ENCODE measurements around the gene LGR4. TPM values are rescaled to one million over a fixed set of nuclear protein-coding genes. Genes with fewer than 3 reads are reported as not detected.

LGR4 gene
- total RNA-seq, 6 experiments from 2014 or later = 13.9 to 20.2 (median 17.7) TPM

DNA sequence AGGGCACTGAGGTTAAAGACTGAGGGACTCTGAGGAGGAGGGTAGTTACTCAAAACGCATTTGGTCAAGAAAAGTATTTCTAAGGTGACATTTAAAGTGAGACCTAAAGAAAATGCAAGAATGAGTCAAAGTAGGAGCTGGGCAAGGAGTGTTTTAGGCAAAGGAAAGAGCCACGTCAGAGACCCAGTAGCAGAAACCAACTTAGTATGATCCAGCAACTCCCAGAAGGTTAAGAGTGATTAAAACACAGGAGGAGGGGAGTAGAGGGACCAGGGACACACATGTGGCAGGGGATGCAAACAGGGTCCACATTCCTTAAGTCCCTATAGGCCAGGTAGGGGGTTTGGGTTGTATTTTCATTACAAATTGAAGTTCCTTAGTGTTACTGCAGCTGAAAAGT, 85.2 kb downstream of the LGR4 start:
- Mint-ChIP-seq H3K36me3 (ENCODE audit: low read depth) (0 out of 2 replicates have a peak, but pooled peaks cover 7% of the 10 kb centered on the region), H3K9me3 (no peaks in the 10 kb centered on the region), H3K4me1 (ENCODE audit: low read depth) (peaks cover 90% of the 10 kb centered on the region), H3K27me3 (ENCODE audit: insufficient read depth) (peaks cover 2% of the 10 kb centered on the region; the same call in 1 of the 2 replicates), H3K27ac (no peak overlapping the region), H3K4me3 (no peak overlapping the region)
- no peak for DNase-seq
- TF ChIP-seq, protein P1, sequence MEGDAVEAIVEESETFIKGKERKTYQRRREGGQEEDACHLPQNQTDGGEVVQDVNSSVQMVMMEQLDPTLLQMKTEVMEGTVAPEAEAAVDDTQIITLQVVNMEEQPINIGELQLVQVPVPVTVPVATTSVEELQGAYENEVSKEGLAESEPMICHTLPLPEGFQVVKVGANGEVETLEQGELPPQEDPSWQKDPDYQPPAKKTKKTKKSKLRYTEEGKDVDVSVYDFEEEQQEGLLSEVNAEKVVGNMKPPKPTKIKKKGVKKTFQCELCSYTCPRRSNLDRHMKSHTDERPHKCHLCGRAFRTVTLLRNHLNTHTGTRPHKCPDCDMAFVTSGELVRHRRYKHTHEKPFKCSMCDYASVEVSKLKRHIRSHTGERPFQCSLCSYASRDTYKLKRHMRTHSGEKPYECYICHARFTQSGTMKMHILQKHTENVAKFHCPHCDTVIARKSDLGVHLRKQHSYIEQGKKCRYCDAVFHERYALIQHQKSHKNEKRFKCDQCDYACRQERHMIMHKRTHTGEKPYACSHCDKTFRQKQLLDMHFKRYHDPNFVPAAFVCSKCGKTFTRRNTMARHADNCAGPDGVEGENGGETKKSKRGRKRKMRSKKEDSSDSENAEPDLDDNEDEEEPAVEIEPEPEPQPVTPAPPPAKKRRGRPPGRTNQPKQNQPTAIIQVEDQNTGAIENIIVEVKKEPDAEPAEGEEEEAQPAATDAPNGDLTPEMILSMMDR (IDR thresholded peaks at IDR 0.05) = no peak

GRCh38 chr11:27386181-27386845, 86.3 kb downstream of the LGR4 start:
- H3K27ac Mint-ChIP-seq = no peak overlapping the region
- peaks cover 80% of the 10 kb centered on the region for H3K4me1 Mint-ChIP-seq (ENCODE audit: low read depth)
- DNase-seq = no peak

DNA sequence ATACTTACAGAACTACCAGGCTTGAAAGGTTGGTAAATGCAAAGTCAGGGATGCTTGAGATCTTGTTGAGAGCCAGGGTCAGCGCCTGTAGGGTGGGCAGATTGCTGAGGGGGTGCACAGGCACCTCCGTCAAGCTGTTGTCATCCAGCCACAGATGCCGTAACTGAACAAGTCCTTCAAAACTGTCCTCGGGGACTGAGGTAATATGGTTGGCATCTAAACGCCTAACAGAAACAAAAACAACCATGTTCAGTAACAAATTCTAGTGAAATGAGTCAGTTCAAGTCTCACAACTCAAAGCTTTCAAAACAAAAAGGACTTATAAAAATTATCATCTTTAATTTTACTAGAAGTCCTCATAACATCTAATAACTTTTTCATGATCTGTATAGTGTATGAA, 87.3 kb downstream of the LGR4 start:
- H3K36me3 Mint-ChIP-seq (ENCODE audit: low read depth) = 0 out of 2 replicates have a peak, but pooled peaks cover 7% of the 10 kb centered on the region
- peaks cover 69% of the 10 kb centered on the region for H3K4me1 Mint-ChIP-seq (ENCODE audit: low read depth)
- H3K27me3 Mint-ChIP-seq (ENCODE audit: insufficient read depth) = peaks cover 2% of the 10 kb centered on the region; the same call in 1 of the 2 replicates
- TF ChIP-seq, protein P1 (IDR thresholded peaks at IDR 0.05) = no peak
- peak overlapping the region; percentile 83 for H3K4me3 Mint-ChIP-seq
- peak; percentile 74 for DNase-seq
- H3K27ac Mint-ChIP-seq = peak overlapping the region; percentile 89
- no peaks in the 10 kb centered on the region for H3K9me3 Mint-ChIP-seq

More at GRCh38 chr11:27386181-27386845, 86.3 kb downstream of the LGR4 start:
- peaks cover 2% of the 10 kb centered on the region; the same call in 1 of the 2 replicates for H3K27me3 Mint-ChIP-seq (ENCODE audit: insufficient read depth)
- 0 out of 2 replicates have a peak, but pooled peaks cover 7% of the 10 kb centered on the region for H3K36me3 Mint-ChIP-seq (ENCODE audit: low read depth)
- no peak overlapping the region for H3K4me3 Mint-ChIP-seq
- no peaks in the 10 kb centered on the region for H3K9me3 Mint-ChIP-seq
- TF ChIP-seq, protein P1 (IDR thresholded peaks at IDR 0.05) = no peak

DNA sequence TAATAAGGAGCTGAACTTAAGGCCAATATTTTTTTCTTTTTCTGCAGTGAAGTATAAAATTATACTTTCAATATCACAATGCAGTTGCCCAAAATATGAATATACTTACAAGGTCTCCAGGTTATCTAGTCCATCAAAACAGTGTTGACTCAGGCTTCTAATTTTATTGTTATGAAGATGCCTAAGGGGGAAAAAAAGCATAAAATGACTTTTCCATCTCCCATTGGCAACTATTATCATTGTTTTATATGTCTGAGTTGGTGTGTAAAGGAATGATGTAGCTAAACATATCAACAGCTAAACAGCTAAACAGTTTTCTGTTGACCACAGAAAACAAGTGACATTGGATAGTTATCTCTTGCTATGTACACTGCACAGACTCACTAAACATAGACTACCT, 88.4 kb downstream of the LGR4 start:
- peaks cover 2% of the 10 kb centered on the region; the same call in 1 of the 2 replicates for H3K27me3 Mint-ChIP-seq (ENCODE audit: insufficient read depth)
- H3K27ac Mint-ChIP-seq = peak overlapping the region; percentile 89; the same call in 1 of the 2 replicates
- no peaks in the 10 kb centered on the region for H3K9me3 Mint-ChIP-seq
- H3K4me3 Mint-ChIP-seq = no peak overlapping the region; the same call in 1 of the 2 replicates
- 0 out of 2 replicates have a peak, but pooled peaks cover 7% of the 10 kb centered on the region for H3K36me3 Mint-ChIP-seq (ENCODE audit: low read depth)
- peaks cover 59% of the 10 kb centered on the region for H3K4me1 Mint-ChIP-seq (ENCODE audit: low read depth)
- TF ChIP-seq, protein P1 (IDR thresholded peaks at IDR 0.05) = no peak
- no peak for DNase-seq

- H3K27ac Mint-ChIP-seq = no peak overlapping the region
- 0 out of 2 replicates have a peak, but pooled peaks cover 7% of the 10 kb centered on the region for H3K36me3 Mint-ChIP-seq (ENCODE audit: low read depth)
Observed at GRCh38 chr11:27383645-27384044, 88.9 kb downstream of the LGR4 start.

More at GRCh38 chr11:27383645-27384044, 88.9 kb downstream of the LGR4 start:
- H3K4me3 Mint-ChIP-seq = no peak overlapping the region
- TF ChIP-seq, protein P1 (IDR thresholded peaks at IDR 0.05) = 0 out of 2 replicates have a peak, but pooled peaks have one; percentile 30
- peaks cover 53% of the 10 kb centered on the region for H3K4me1 Mint-ChIP-seq (ENCODE audit: low read depth)
- peaks cover 2% of the 10 kb centered on the region; the same call in 1 of the 2 replicates for H3K27me3 Mint-ChIP-seq (ENCODE audit: insufficient read depth)
- no peaks in the 10 kb centered on the region for H3K9me3 Mint-ChIP-seq
- no peak for DNase-seq
